ENCODE measurements around the gene TP63.

DNA sequence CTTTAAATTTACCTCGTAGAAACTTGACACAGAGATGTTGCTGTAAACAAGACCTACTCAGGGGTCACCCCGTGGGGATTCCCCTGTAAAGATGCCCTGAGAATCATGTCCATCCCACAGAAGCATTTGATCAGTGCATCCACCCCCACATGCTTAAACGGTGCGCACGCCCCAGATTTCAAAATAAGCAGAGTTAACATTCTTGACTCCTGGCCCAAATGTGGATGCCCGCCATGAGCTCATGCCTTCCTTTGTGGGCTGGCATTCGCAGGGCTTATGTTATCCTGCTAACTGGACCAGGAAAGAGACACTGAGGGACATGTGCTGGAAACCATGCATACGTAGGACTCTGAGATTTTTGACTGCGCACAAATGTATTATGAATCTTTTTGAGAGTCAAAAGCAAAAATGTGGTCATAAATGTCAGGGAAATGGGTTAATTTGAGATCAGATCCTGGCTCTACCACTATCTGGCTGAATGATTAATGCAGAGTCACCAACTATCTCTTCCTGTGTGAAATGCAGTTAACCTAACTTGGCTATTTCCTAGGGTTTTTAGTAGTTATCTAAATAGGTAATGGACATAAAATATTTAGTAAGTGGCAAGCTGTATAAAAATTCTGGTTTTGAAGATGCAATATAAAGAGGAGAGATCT is 9.1 kb upstream of the TP63 start:
- TF ChIP-seq POLR2A (IDR thresholded peaks at IDR 0.05), result no peak
- TF ChIP-seq, protein P1, sequence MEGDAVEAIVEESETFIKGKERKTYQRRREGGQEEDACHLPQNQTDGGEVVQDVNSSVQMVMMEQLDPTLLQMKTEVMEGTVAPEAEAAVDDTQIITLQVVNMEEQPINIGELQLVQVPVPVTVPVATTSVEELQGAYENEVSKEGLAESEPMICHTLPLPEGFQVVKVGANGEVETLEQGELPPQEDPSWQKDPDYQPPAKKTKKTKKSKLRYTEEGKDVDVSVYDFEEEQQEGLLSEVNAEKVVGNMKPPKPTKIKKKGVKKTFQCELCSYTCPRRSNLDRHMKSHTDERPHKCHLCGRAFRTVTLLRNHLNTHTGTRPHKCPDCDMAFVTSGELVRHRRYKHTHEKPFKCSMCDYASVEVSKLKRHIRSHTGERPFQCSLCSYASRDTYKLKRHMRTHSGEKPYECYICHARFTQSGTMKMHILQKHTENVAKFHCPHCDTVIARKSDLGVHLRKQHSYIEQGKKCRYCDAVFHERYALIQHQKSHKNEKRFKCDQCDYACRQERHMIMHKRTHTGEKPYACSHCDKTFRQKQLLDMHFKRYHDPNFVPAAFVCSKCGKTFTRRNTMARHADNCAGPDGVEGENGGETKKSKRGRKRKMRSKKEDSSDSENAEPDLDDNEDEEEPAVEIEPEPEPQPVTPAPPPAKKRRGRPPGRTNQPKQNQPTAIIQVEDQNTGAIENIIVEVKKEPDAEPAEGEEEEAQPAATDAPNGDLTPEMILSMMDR (IDR thresholded peaks at IDR 0.05), result no peak
